GM12892 (cell line): Measurements from ENCODE around the gene CACNG8.

Source experiments
- DNase-seq: peaks from one replicate; pipeline ENCODE4 v3.0.0; 2011; ENCODE audit not compliant: insufficient read length
- FAIRE-seq: peaks from 2 replicates; lab custom pipeline; 2011; peaks lifted over from hg19 to GRCh38; lab: Jason Lieb, UNC
- POLR2A ChIP-seq: IDR thresholded peaks from 2 replicates; pipeline ENCODE4 v1.6.1; 2011; ENCODE audit warnings: low read depth, low read length, control low read depth
- POLR2AphosphoS5 ChIP-seq: IDR thresholded peaks from 2 replicates; pipeline ENCODE4 v1.6.1; 2011; ENCODE audit warnings: low read depth, low read length, control low read depth
- TAF1 ChIP-seq: IDR thresholded peaks from 2 replicates; pipeline ENCODE4 v1.6.1; 2011; ENCODE audit warnings: low read depth, mild to moderate bottlenecking, control low read depth, low read length, borderline replicate concordance

Gene CACNG8

DNA sequence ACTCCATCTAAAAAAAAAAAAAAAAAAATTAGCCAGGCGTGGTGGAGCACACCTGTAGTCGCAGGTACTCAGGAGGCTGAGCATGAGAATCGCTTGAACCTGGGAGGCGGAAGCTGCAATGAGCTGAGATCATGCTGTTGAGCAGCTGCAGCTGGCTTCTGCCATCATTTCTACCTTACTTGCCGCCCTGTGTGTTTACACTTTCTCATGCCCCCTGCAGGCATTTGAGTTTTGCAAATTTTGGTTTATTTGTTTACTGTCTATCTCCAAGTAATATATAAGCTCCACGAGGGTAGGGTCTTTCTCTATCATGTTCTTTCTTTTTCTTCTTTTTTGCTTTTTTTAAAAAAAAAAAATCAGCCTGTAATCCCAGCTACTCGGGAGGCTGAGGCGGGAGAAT, 46.7 kb downstream of the CACNG8 start:
- no peak for DNase-seq
- FAIRE-seq = no peak
- TF ChIP-seq POLR2A = no peak
- TF ChIP-seq POLR2AphosphoS5 = no peak
- no peak for TF ChIP-seq TAF1

GRCh38 chr19:54010474-54010873, 47.7 kb downstream of the CACNG8 start:
- no peak for FAIRE-seq
- no peak for TF ChIP-seq TAF1
- TF ChIP-seq POLR2A = no peak
- TF ChIP-seq POLR2AphosphoS5 = no peak

GRCh38 chr19:54011507-54012211, 48.9 kb downstream of the CACNG8 start:
- no peak for TF ChIP-seq POLR2AphosphoS5
- no peak for TF ChIP-seq TAF1
- TF ChIP-seq POLR2A = no peak
- DNase-seq (no peak), FAIRE-seq (no peak)

More at GRCh38 chr19:54010474-54010873, 47.7 kb downstream of the CACNG8 start:
- no peak for DNase-seq

DNA sequence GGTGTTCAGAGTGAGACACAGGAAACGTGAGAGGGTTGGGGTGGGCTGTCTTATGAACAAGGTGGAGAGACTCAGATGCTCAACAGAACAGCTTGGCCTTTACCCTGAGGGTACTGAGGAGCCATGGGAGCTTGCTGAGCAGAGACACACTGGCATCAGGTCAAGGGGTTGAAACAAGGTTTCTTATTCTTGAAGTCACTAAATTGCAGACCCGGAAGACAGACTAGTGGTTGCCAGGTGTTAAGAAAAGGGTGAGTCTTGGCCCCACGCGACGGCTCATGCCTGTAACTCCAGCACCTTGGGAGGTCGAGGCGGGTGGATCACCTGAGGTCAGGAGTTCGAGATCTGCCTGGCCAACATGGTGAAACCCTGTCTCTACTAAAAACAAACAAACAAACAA, 51.1 kb downstream of the CACNG8 start:
- TF ChIP-seq POLR2A = no peak
- TF ChIP-seq TAF1 = no peak
- TF ChIP-seq POLR2AphosphoS5 = no peak

DNA sequence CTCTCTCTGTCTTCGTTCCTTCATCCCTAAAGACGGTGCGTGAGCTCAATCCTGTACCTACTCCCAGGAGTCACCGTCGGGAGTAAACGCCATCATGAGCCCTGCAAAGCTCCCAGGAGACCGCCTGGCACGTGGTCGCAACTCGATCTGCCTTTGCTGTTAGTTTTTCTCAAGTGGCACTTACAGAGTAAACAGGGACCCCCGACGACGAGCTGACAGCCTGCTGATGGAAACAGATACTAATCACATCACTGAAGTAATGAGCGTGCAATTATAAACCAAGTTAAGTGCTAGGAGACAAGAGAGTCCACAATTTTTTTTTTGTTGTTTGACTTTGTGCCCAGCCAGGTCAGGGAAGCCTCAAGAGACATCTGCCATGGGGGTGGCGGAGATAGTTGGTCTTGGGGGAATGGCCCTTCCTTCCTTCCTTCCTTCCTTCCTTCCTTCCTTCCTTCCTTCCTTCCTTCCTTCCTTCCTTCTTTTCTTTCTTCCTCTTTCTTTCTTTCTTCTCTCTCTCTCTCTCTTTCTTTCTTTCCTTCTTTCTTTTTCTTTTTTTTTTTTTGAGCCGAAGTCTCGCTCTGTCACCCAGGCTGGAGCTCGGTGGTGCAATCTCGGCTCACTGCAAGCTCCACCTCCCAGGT, 52.3 kb downstream of the CACNG8 start:
- FAIRE-seq (no peak), DNase-seq (no peak)

More for the DNA sequence above, 51.1 kb downstream of the CACNG8 start:
- DNase-seq = no peak
- FAIRE-seq = no peak

DNA sequence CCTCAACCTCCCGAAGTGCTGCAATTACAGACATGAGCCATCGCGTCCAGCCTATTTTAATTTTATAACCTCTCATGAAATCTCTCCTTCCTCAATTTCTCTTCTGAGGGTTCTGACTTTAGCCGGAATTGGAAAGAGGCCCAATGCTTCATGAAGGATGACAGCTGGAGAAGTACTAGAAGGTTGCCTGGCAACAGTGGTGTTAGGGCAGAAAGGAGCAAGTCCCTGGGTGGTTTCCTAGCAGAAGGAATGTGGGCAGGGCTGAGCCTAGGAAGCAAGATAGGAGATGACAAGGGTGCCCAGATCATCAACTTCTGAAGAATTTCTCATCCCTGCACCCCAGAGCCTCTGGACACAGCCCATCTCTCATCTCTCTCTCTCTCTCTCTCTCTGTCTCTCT, 54.5 kb downstream of the CACNG8 start:
- DNase-seq (no peak), FAIRE-seq (no peak)
- TF ChIP-seq POLR2A = no peak
- TF ChIP-seq TAF1 = no peak
- no peak for TF ChIP-seq POLR2AphosphoS5

More for the DNA sequence above, 52.3 kb downstream of the CACNG8 start:
- no peak for TF ChIP-seq POLR2A
- TF ChIP-seq TAF1 = no peak
- TF ChIP-seq POLR2AphosphoS5 = no peak

DNA sequence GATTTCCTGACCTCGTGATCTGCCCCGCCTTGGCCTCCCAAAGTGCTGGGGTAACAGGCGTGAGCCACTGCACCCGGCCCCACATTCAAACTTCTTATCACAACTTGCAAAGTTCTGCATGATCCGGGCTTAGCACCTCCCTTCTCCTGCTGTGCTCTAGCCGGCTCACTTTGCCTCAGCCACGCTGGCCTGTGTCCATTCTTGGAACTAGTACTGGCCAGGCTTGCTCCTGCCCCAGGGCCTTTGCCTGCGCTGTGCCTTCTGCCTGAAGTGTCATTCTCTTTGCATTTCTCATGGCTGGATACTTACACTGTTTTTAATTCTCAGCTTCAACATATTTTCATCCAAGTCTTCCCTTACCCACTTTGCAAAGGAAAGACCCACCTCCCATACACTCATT, 58.6 kb downstream of the CACNG8 start:
- FAIRE-seq = no peak
- TF ChIP-seq POLR2AphosphoS5 (no peak), POLR2A (no peak), TAF1 (no peak)
- no peak for DNase-seq

DNA sequence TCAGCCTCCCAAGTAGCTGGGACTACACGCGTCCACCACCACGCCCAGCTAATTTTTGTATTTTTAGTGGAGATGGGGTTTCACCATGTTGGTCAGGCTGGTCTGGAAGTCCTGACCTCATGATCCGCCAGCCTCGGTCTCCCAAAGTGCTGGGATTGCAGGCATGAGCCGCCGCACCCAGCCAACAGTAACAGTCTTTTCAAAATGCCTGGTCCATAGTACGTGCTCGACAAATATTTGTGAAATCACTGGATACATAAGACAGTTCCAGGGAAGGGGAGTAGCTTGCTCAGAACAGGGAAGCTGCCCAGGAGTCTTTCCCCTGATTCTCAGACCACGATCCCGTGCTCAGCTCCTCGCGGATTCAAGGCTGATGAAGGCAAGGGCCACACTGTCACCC, 59.2 kb downstream of the CACNG8 start:
- TF ChIP-seq POLR2A = no peak
- TF ChIP-seq POLR2AphosphoS5 = no peak
- no peak for TF ChIP-seq TAF1
- no peak for FAIRE-seq
- DNase-seq = no peak

- DNase-seq (no peak), FAIRE-seq (no peak)
- no peak for TF ChIP-seq POLR2AphosphoS5
- TF ChIP-seq TAF1 = no peak
- no peak for TF ChIP-seq POLR2A
Measured at GRCh38 chr19:54023191-54023590, 60.5 kb downstream of the CACNG8 start.

GRCh38 chr19:54024660-54025059, 61.9 kb downstream of the CACNG8 start:
- no peak for FAIRE-seq
- DNase-seq = no peak
- no peak for TF ChIP-seq TAF1
- TF ChIP-seq POLR2A = no peak
- TF ChIP-seq POLR2AphosphoS5 = no peak

DNA sequence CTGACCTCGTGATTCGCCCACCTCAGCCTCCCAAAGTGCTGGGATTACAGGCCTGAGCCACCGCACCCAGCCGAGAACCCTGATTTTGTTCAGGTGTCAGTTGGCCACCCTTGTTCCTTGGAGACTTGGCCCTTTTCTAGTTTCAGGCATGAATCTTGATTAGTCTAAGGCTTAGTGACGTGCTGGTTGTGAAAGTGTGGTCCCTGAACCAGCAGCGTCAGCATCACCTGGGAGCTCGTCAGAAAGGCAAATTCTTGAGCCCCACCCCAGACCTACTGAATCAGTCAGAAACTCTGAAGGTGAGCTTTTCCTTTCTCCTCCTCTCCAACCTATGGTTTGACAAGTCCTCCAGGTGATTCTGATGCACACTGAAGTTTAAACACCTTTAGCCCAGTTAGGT, 63.9 kb downstream of the CACNG8 start:
- no peak for FAIRE-seq
- no peak for DNase-seq
- TF ChIP-seq POLR2A = no peak

DNA sequence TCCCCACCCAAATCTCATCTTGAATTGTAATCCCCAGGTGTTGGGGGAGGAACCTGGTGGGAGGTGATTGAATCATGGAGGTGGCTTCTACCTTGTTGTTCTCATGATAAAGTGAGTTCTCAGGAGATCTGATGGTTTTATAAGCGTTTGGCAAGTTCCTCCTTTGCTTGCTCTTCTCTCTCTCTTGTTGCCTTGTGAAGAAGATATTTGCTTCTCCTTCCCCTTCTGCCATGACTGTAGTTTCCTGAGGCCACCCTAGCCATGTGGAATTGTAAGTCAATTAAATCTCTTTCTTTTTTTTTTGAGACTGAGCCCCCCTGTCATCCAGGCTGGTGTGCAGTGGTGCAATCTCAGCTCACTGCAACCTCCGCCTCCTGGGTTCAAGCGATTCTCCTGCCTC, 66.6 kb downstream of the CACNG8 start:
- TF ChIP-seq POLR2AphosphoS5 (no peak), TAF1 (no peak), POLR2A (no peak)
- FAIRE-seq (no peak), DNase-seq (no peak)
